GM12874 (cell line): ENCODE measurements around the gene NMD3.

Source experiments
- TF ChIP-seq, protein P1 (sequence below): IDR thresholded peaks from 2 replicates; pipeline ENCODE4 v1.5.1; 2011; ENCODE audit warnings: low read depth, mild to moderate bottlenecking, control low read depth, low read length, moderate library complexity; ENCODE audit not compliant: insufficient read depth

NMD3 gene

DNA sequence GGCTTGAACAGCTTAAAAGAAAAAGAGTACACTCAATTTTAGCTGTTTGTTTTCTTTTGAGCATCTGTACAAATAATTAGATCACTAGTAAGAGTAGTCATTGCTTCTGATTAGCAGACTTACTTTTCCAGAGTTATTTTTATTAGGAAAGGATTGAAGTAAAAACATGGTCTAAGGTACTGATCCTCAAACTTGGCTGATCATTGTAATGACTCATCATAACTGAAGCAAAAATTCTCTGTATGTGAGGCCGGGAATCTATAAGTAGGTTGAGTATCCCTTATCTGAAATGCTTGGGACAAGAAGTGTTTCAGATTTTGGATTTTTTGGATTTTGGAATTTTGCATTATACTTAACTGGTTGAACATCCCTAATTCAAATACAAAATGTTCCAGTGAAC lies 12.4 kb downstream of the NMD3 start:
- TF ChIP-seq, protein P1, sequence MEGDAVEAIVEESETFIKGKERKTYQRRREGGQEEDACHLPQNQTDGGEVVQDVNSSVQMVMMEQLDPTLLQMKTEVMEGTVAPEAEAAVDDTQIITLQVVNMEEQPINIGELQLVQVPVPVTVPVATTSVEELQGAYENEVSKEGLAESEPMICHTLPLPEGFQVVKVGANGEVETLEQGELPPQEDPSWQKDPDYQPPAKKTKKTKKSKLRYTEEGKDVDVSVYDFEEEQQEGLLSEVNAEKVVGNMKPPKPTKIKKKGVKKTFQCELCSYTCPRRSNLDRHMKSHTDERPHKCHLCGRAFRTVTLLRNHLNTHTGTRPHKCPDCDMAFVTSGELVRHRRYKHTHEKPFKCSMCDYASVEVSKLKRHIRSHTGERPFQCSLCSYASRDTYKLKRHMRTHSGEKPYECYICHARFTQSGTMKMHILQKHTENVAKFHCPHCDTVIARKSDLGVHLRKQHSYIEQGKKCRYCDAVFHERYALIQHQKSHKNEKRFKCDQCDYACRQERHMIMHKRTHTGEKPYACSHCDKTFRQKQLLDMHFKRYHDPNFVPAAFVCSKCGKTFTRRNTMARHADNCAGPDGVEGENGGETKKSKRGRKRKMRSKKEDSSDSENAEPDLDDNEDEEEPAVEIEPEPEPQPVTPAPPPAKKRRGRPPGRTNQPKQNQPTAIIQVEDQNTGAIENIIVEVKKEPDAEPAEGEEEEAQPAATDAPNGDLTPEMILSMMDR, result no peak

DNA sequence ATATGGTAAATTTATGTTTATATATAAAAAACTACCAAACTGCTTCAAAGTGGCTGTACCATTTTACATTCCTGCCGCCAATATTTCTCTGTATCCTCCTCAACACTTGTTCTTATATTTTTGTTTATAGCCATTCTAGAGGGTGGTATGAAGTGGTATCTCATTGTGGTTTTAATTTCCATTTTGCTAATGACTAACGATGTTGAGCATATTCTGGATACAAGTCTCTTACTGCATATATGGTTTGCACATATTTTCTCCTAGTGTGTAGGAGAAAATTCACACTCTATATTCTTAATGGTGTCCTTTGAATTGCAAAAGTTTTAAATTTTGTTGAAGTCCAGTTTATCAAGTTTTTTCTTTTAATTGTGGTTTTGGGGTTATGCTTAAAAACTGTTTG lies 15.1 kb downstream of the NMD3 start:
- TF ChIP-seq, protein P1, result no peak

DNA sequence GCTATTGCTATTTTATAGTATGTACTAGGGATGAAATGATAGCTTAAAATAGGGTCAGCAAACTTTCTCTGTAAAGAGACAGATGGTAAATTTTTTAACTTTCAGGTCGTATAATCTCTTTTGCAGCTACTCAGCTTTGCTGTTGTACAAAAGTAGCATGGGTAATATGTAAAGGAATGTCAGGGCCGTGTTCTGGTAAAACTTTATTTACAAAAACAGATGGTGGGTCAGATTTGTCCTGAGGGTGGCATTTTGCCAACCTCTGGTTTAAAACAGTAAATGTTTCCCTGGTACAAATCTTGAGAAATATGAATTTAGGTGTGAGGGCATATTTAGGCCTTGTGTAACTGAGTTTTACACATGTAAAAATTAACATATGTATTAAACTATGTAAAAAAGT lies 18.6 kb downstream of the NMD3 start:
- TF ChIP-seq, protein P1, result no peak

DNA sequence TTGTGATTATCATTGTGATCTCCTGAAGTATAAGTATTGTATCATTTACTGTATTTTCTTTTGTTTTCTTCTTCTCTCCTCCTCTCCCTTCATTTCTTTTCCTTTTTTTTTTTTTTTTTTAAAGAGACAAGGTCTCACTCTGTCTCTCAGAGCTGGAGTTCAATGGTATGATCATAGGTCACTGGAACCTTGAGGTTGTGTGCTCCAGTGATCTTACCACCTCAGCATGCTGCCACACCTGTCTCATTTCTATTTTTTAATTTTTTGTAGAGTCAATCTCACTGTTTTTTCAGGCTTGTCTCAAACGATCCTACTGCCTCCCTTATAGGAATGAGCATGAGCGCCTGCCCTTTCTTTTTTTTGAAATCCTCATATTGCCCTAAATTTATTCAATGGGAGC lies 23.4 kb downstream of the NMD3 start:
- TF ChIP-seq, protein P1, result no peak

DNA sequence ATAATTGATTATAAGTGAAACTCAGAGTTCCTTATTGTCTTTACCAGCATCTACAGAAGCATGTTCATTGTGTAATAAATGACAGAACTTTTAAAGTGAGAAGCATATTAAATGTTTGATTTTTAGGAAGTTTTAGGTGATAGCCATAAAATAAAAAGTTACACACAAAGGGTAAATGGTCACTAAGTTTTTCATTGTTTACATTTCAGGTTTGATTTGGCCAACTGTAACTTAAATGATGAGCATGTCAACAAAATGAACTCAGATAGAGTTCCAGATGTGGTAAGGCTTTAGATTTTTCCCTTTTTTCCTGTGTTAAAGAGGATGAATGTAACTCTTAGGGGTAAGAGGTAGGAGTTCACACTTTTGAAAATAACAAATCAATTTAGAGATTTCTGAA lies 25.9 kb downstream of the NMD3 start:
- TF ChIP-seq, protein P1, result no peak

DNA sequence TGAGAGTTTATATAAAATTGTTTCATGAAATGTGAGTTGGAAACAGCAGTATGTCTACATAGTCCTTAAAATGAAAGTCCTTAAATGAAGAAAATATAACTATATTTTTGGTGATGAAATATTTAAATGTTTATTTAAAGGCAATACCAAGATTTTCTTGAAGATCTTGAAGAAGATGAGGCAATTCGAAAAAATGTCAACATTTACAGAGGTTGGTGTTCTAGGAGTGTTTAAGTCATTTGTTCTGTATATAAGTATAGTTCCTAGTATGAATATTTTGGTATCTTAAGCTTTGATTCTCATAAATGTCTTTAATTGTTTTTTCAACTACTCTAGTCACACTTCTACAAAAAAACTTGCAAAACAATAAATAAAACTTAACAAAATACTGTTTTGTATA lies 29.0 kb downstream of the NMD3 start:
- TF ChIP-seq, protein P1, result no peak

DNA sequence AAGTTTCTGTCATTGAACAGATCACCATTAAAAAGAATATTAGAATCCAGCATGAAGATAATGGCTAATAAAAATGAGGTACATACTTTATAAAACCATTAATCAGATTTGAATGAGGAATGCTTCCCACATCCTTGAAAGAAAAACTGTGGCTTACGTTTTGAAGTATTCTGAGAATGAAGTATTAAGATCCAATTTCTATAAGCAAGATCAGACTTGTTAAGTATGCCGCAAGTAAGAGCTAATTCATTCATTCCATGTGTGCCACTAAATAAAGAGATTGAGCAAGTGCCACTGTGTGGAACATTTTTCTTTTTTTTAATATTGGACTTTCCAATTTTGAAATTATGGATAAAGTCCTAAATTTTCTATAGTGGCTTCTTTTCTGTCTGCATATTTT lies 30.6 kb downstream of the NMD3 start:
- TF ChIP-seq, protein P1, result no peak

DNA sequence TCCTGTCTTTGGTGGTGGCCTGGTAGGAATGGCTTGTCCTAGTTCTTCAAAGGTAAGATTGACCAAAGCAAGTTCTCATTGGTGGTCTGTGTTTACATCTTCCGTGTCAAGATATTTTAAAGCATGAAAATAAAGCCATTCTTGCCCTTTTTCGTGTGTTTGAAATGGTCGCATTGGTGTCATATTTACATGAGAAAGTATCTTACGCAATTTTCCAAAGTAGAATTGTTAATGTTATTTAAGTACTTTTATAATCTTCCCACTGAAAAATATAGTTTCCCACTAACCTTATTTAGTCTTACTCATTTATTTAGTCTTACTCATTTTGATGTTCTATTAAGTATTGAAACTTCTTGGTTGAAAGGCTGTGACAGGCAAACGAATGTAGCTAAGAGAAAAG lies 31.0 kb downstream of the NMD3 start:
- TF ChIP-seq, protein P1, result no peak
